ENCODE data around the gene EDIL3.

GRCh38 chr5:84231433-84231832 is 153.2 kb downstream of the EDIL3 start:
- TF ChIP-seq POLR2A (IDR thresholded peaks at IDR 0.05) (no peak), CTCF (IDR thresholded peaks at IDR 0.05) (no peak)

All from esophagus squamous epithelium (tissue), 4 donors.